Measurements from ENCODE around the gene ATP11A. TPM values are rescaled to one million over a fixed set of nuclear protein-coding genes. Genes with fewer than 3 reads are reported as not detected.
A peak's percentile ranks its signal among the peaks of the same experiment; 100 is the strongest.

Gene ATP11A
- total RNA-seq, 1 donor from 2014 or later = 281 TPM

DNA sequence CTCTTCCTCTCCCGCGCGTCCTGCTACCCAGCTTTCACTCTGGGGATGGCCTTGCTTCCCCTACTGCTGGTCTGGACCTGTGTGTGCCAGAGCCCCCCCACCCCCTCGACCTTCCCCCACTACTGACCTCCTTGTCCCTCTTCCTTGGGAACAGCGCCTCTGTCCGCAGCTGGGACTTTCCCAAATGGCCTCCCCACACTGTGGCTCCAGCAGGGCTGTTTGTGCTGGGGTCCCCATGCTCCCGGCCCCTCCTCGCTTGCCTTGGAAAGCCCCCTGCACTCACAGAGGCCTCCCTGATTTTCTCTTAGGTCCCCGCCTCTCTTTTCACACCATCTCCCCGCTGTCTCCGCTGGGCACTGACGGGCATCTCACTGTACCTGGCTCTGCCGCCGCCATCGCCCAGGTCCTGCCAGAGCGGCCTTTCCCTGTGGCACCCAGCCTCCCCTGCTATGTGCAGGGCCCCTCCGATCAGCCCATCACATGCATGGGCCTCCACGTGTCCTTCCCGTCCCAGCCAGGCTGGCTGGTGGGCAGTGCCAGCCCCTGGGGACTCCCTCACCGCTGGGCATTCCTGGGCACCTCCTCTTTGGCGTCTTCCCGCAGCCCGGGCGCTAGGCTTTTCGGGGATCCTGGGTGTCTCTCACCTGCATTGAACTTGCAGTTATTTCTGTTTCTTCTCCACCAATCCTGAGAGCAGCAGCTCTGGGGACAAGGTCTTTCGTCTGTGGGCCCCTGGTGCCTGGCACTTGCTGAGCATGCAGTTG lies 118.7 kb downstream of the ATP11A start:
- ATAC-seq (peak; percentile 7 to 20), DNase-seq (peak; percentile 34)

GRCh38 chr13:112809332-112810315 lies 119.8 kb downstream of the ATP11A start:
- Histone ChIP-seq H3K27ac (no peak overlapping the region), H3K4me3 (no peak overlapping the region), H3K27me3 (ENCODE audit: low read depth) (no peaks in the 10 kb centered on the region), H3K4me1 (no peaks in the 10 kb centered on the region), H3K9me3 (no peaks in the 10 kb centered on the region), H3K36me3 (peaks cover 71% of the 10 kb centered on the region)
- TF ChIP-seq, protein P1, sequence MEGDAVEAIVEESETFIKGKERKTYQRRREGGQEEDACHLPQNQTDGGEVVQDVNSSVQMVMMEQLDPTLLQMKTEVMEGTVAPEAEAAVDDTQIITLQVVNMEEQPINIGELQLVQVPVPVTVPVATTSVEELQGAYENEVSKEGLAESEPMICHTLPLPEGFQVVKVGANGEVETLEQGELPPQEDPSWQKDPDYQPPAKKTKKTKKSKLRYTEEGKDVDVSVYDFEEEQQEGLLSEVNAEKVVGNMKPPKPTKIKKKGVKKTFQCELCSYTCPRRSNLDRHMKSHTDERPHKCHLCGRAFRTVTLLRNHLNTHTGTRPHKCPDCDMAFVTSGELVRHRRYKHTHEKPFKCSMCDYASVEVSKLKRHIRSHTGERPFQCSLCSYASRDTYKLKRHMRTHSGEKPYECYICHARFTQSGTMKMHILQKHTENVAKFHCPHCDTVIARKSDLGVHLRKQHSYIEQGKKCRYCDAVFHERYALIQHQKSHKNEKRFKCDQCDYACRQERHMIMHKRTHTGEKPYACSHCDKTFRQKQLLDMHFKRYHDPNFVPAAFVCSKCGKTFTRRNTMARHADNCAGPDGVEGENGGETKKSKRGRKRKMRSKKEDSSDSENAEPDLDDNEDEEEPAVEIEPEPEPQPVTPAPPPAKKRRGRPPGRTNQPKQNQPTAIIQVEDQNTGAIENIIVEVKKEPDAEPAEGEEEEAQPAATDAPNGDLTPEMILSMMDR (IDR thresholded peaks at IDR 0.05) = no peak
- DNase-seq (peak; percentile 32), ATAC-seq (no peak)
- intact Hi-C loops (cut with DNase I) = no loop called here

More for the DNA sequence above, 118.7 kb downstream of the ATP11A start:
- H3K4me3 ChIP-seq = no peak overlapping the region
- H3K4me1 ChIP-seq = no peaks in the 10 kb centered on the region
- H3K27ac ChIP-seq = no peak overlapping the region
- TF ChIP-seq, protein P1 (IDR thresholded peaks at IDR 0.05) = no peak
- no peaks in the 10 kb centered on the region for H3K9me3 ChIP-seq
- peaks cover 62% of the 10 kb centered on the region for H3K36me3 ChIP-seq
- intact Hi-C loops (cut with DNase I) = no loop called here
- H3K27me3 ChIP-seq (ENCODE audit: low read depth) = no peaks in the 10 kb centered on the region

- intact Hi-C loops (cut with DNase I) = no loop called here
- ATAC-seq = no peak
- no peaks in the 10 kb centered on the region for H3K27me3 ChIP-seq (ENCODE audit: low read depth)
- TF ChIP-seq, protein P1 (IDR thresholded peaks at IDR 0.05) = no peak
- H3K27ac ChIP-seq = no peak overlapping the region
- no peak for DNase-seq
- H3K36me3 ChIP-seq = peaks cover 81% of the 10 kb centered on the region
- no peaks in the 10 kb centered on the region for H3K9me3 ChIP-seq
- no peaks in the 10 kb centered on the region for H3K4me1 ChIP-seq
- H3K4me3 ChIP-seq = no peak overlapping the region
Measured at GRCh38 chr13:112810608-112811007, 120.8 kb downstream of the ATP11A start.

DNA sequence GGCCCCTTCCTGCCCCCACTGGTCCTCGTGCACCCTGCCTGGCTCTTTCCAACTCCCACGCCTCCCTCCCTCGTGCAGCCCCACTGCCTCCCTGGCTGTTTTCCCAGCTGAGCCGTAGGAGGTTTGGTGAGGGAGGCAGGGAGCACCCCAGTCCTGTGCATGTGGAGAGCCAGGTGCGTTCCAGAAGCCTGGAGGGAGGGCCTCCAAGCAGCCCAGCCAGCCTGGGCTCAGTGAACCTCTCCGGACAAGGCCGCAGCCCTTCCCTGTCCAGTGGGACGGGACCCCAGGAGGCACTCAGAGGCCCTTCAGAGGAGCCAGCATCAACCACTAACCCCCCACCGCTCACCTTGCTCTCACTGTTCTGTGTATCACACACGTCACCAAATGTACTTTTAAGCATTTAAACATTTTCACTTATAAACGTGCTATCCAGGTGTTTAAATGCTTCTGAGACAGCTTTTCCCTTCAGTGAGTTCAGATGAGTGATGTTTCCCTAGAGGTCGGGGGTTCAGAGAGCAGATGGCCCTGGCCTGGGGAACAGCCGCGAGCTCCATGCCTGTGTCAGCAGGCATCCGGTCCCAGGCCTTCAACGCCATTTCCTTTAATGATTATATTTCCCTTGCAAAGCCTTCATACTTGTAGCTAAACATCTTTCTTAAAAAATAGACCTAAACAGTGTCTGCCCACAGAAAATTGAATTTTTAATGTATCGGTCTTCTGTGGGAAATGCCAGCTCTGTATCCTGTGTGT lies 122.6 kb downstream of the ATP11A start:
- no peaks in the 10 kb centered on the region for H3K9me3 ChIP-seq
- DNase-seq (no peak), ATAC-seq (no peak)
- intact Hi-C loops (cut with DNase I) = no loop called here
- no peak overlapping the region for H3K4me3 ChIP-seq
- H3K4me1 ChIP-seq = no peaks in the 10 kb centered on the region
- H3K36me3 ChIP-seq = peaks cover 83% of the 10 kb centered on the region
- H3K27me3 ChIP-seq (ENCODE audit: low read depth) = no peaks in the 10 kb centered on the region
- TF ChIP-seq, protein P1 (IDR thresholded peaks at IDR 0.05) = no peak
- no peak overlapping the region for H3K27ac ChIP-seq

DNA sequence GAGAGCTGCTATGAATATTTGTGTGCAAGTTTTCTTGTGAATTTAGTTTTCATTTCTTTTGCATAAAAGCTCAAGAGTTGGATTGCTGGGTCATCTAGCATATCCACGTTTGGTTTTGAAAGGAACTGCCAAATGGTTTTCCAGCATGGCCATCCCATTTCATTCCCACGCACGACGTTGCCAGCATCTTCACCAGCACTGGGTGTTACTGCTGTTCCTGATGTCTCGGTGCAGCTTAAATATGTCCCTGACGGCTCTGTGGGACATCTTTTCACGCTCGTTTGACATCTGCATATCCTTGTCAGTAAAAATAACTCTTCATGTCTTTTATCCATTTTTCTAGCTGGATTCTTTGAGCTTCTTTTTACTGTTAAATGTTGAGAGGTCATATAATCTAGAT lies 123.7 kb downstream of the ATP11A start:
- Histone ChIP-seq H3K4me1 (no peaks in the 10 kb centered on the region), H3K27me3 (ENCODE audit: low read depth) (no peaks in the 10 kb centered on the region), H3K36me3 (peaks cover 87% of the 10 kb centered on the region), H3K27ac (no peak overlapping the region), H3K4me3 (no peak overlapping the region), H3K9me3 (no peaks in the 10 kb centered on the region)
- TF ChIP-seq, protein P1 (IDR thresholded peaks at IDR 0.05) = no peak
- intact Hi-C loops (cut with DNase I) = no loop called here
- no peak for ATAC-seq
- no peak for DNase-seq

All from lower lobe of right lung (tissue), 2 donors.